Kidney (tissue), 14 donors: ENCODE results near the gene GOLT1B. TPM values are rescaled to one million over a fixed set of nuclear protein-coding genes. Genes with fewer than 3 reads are reported as not detected.
A peak's percentile ranks its signal among the peaks of the same experiment; 100 is the strongest.

Source experiments
- DNase-seq, 5 donors: peaks; one replicate each; pipeline ENCODE4 v3.0.0-alpha.2; 2013 to 2020
- FAIRE-seq: peaks from 2 replicates; lab custom pipeline; 2012; peaks lifted over from hg19 to GRCh38; lab: Jason Lieb, UNC
- H3K27ac ChIP-seq, 2 donors: one replicate each; pipeline ENCODE4 v1.7.0; 2013; ENCODE audit warnings: low read depth in 2 of 2, low read length in 2 of 2, inconsistent platforms in 1 of 2
- H3K27me3 ChIP-seq: one replicate; pipeline ENCODE4 v1.7.1; 2013; ENCODE audit warnings: low read length, inconsistent platforms; ENCODE audit not compliant: control insufficient read depth, insufficient read depth
- H3K36me3 ChIP-seq, 3 donors: one replicate each; pipeline versions ENCODE4 v1.7.0 to v1.7.1; 2013; ENCODE audit warnings: low read length in 3 of 3, control low read depth in 1 of 3, inconsistent platforms in 1 of 3; ENCODE audit not compliant: insufficient read depth in 3 of 3, control insufficient read depth in 2 of 3
- H3K4me1 ChIP-seq, 3 donors: one replicate each; pipeline versions ENCODE4 v1.7.0 to v1.7.1; 2013; ENCODE audit warnings: low read length in 3 of 3, inconsistent platforms in 1 of 3, low read depth in 1 of 3; ENCODE audit not compliant: control insufficient read depth in 2 of 3, insufficient read depth in 2 of 3
- H3K4me3 ChIP-seq, 3 donors: one replicate each; pipeline versions ENCODE4 v1.7.0 to v1.8.1; 2013; ENCODE audit warnings: low read length in 3 of 3, control low read depth in 1 of 3, inconsistent platforms in 1 of 3
- H3K9ac ChIP-seq, 3 donors: one replicate each; pipeline versions ENCODE4 v1.7.0 to v1.7.1; 2013; ENCODE audit warnings: low read length in 3 of 3, control low read depth in 1 of 3, inconsistent platforms in 1 of 3
- H3K9me3 ChIP-seq, 3 donors: one replicate each; pipeline versions ENCODE4 v1.7.0 to v1.7.1; 2013; ENCODE audit warnings: low read length in 3 of 3, control low read depth in 1 of 3, inconsistent platforms in 1 of 3; ENCODE audit not compliant: control insufficient read depth in 2 of 3, insufficient read depth in 1 of 3
- intact Hi-C: fragments of 100-400 bp; cut with DNase I; formaldehyde crosslinking; loops from one replicate; pipeline ENCODE4 v1.11.1; 2022
- polyA plus RNA-seq: library from polyadenylated mRNA; stranded (reverse); fragments of 350-450 nt; fragmentation: Illumina TruSeq; extraction: RNeasy Lipid Tissue Mini Kit (QIAGEN cat#74804); gene quantifications from one replicate; pipeline ENCODE4 v1.2.3, GENCODE V29; 2014; ENCODE audit warnings: low read depth, low replicate concordance; ENCODE audit not compliant: insufficient read depth
- total RNA-seq: library from RNA; stranded (reverse); fragmentation: NEBNext Ultra II Directional; extraction: Animal tissue kit (Norgen Biotek cat#: 25700); gene quantifications from one replicate; pipeline ENCODE4 v1.2.1, GENCODE V29; 2021
- TF ChIP-seq, protein P1 (sequence below): IDR thresholded peaks from 3 replicates; pipeline ENCODE4 v1.5.1; 2012; ENCODE audit warnings: mild to moderate bottlenecking, moderate library complexity, borderline replicate concordance; ENCODE audit not compliant: insufficient read depth; ENCODE audit errors: extremely low read depth
- donor health status: control.
- donor health status: control.
- donor health status: control.
- donor health status: control.
- donor health status: control.
- donor health status: DM: yes; HTN: yes; CAD: no.
- donor health status: Normal renal cell carcinoma (clear cell type).

GOLT1B gene
- total and polyA plus RNA-seq, 2 donors from 2014 or later = 15.7 to 28.9 TPM

DNA sequence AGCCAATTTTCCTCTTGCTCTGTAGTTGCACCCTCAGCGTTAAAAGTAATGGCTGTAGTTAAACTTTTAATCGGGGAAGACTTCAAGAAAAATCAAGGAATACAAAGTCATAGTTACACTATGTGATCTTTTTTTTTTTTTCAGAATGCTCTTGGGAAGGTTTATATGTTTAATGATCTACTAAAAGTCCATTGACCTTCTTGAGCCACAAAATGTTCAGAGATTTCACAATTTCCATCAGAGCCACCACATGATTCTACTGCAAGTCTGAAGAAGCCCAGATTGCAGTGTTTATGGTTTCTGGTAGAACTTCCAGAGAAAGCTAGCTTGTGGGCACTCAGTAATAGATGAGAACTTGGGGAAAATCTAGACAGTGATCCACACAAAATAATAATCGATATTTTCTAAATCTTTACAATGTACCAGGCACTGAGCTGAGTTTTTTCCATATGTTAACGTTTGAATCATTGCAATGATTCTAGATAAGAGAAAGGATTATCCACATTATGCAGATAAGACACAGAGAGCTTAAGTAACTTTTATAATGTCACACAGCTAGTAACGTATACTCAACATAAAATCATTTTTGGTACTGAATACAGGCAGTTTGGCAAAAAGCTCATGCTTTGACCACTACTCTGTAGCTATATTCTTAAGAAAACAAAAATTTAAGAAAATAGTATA, 64.8 kb downstream of the GOLT1B start:
- H3K9ac ChIP-seq = no peak overlapping the region
- intact Hi-C loops = no loop called here
- FAIRE-seq (peak; percentile 62), DNase-seq (no peak)
- no peak overlapping the region for H3K4me3 ChIP-seq
- H3K4me1 ChIP-seq = peaks cover 0 to 3% (median 0%) of the 10 kb centered on the region in 3 donors
- H3K27ac ChIP-seq = peak overlapping the region in 1 of 2 donors; percentile 37
- no peaks in the 10 kb centered on the region for H3K36me3 ChIP-seq
- no peaks in the 10 kb centered on the region for H3K27me3 ChIP-seq
- TF ChIP-seq, protein P1, sequence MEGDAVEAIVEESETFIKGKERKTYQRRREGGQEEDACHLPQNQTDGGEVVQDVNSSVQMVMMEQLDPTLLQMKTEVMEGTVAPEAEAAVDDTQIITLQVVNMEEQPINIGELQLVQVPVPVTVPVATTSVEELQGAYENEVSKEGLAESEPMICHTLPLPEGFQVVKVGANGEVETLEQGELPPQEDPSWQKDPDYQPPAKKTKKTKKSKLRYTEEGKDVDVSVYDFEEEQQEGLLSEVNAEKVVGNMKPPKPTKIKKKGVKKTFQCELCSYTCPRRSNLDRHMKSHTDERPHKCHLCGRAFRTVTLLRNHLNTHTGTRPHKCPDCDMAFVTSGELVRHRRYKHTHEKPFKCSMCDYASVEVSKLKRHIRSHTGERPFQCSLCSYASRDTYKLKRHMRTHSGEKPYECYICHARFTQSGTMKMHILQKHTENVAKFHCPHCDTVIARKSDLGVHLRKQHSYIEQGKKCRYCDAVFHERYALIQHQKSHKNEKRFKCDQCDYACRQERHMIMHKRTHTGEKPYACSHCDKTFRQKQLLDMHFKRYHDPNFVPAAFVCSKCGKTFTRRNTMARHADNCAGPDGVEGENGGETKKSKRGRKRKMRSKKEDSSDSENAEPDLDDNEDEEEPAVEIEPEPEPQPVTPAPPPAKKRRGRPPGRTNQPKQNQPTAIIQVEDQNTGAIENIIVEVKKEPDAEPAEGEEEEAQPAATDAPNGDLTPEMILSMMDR = no peak
- H3K9me3 ChIP-seq = no peaks in the 10 kb centered on the region

DNA sequence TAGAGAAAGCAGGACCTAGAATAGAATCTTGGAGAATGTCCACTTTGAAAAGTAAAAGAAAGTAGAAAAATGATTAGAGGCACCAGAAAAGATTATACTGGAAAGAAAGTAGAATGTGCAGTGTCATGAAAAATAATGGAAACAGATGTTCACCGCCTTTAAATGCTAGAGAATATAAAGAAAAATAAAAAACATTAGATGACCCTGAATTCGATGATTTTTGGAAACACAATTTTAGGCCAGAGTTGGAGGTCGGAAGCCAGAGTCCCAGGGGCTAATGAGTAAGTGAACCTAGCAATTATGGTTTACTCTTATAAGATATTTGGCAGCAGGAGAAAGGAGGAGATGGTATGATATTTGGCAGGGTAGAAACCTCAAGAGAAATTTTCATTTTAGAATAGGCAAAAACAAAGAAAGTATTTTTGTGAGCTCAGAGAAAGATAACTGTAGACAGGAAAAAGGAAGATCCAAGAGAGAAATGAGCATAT, 65.4 kb downstream of the GOLT1B start:
- no peaks in the 10 kb centered on the region for H3K27me3 ChIP-seq
- no peak overlapping the region for H3K9ac ChIP-seq
- no peak for FAIRE-seq
- H3K4me3 ChIP-seq = no peak overlapping the region
- no peaks in the 10 kb centered on the region for H3K9me3 ChIP-seq
- intact Hi-C loops = no loop called here
- no peak for DNase-seq
- H3K27ac ChIP-seq = no peak overlapping the region
- peaks cover 0 to 3% (median 0%) of the 10 kb centered on the region in 3 donors for H3K4me1 ChIP-seq
- TF ChIP-seq, protein P1 = no peak
- H3K36me3 ChIP-seq = no peaks in the 10 kb centered on the region

Other genes starting within 250 kb of the GOLT1B start
- 0.31 TPM for gene SLCO1A2, start 166.9 kb upstream of the GOLT1B start, total RNA-seq
- gene SLCO1A2, start 166.9 kb upstream of the GOLT1B start, polyA plus RNA-seq = 0.15 TPM
- not detected for gene IAPP, start 128.9 kb upstream of the GOLT1B start, total RNA-seq
- gene IAPP, start 128.9 kb upstream of the GOLT1B start, polyA plus RNA-seq = not detected
- 22.1 TPM for gene PYROXD1, start 64.1 kb upstream of the GOLT1B start, total RNA-seq
- 10.6 TPM for gene PYROXD1, start 64.1 kb upstream of the GOLT1B start, polyA plus RNA-seq
- gene RECQL, start 154 bp upstream of the GOLT1B start, total RNA-seq = 37.5 TPM
- 9.0 TPM for gene RECQL, start 154 bp upstream of the GOLT1B start, polyA plus RNA-seq
- gene SPX, start 24.5 kb downstream of the GOLT1B start, total RNA-seq = 52.2 TPM
- 28.2 TPM for gene SPX, start 24.5 kb downstream of the GOLT1B start, polyA plus RNA-seq
- not detected for gene GYS2, start 103.1 kb downstream of the GOLT1B start, total RNA-seq
- gene GYS2, start 103.1 kb downstream of the GOLT1B start, polyA plus RNA-seq = not detected
- gene LDHB, start 156.1 kb downstream of the GOLT1B start, total RNA-seq = 1,158 TPM
- gene LDHB, start 156.1 kb downstream of the GOLT1B start, polyA plus RNA-seq = 2,485 TPM